Endothelial cell of umbilical vein (primary cell): ENCODE data around the gene CD247.

Experiments
- CTCF ChIP-seq, 2 donors: IDR thresholded peaks; 1 replicate in 1 of 2; 2 replicates in 1 of 2; pipeline ENCODE4 v1.5.1; 2011; ENCODE audit warnings: low read length in 2 of 2, mild to moderate bottlenecking in 2 of 2, moderate library complexity in 2 of 2, control low read depth in 1 of 2, inconsistent platforms in 1 of 2, low read depth in 1 of 2; ENCODE audit not compliant: insufficient read depth in 1 of 2; ENCODE audit errors: extremely low read depth in 1 of 2
- EZH2 ChIP-seq: IDR thresholded peaks from 2 replicates; pipeline ENCODE4 v1.6.1; 2012; ENCODE audit warnings: borderline replicate concordance, low read depth, mild to moderate bottlenecking, moderate library complexity, low read length, inconsistent platforms; ENCODE audit not compliant: severe bottlenecking
- FOS ChIP-seq: IDR thresholded peaks from 2 replicates; pipeline ENCODE4 v1.6.1; 2011; ENCODE audit warnings: mild to moderate bottlenecking, low read length, moderate library complexity, borderline replicate concordance; ENCODE audit not compliant: insufficient read depth
- GATA2 ChIP-seq: IDR thresholded peaks from 2 replicates; pipeline ENCODE4 v1.7.0; 2011; ENCODE audit warnings: low read depth, mild to moderate bottlenecking, moderate library complexity, mixed read lengths, low read length; ENCODE audit not compliant: insufficient read length, insufficient read depth
- JUN ChIP-seq: IDR thresholded peaks from 2 replicates; pipeline ENCODE4 v1.6.1; 2011; ENCODE audit warnings: borderline replicate concordance, low read depth; ENCODE audit not compliant: insufficient read length, insufficient read depth
- MAX ChIP-seq: IDR thresholded peaks from 2 replicates; pipeline ENCODE4 v1.6.1; 2011; ENCODE audit not compliant: insufficient read depth, insufficient read length
- MYC ChIP-seq: IDR thresholded peaks from one replicate; pipeline ENCODE4 v1.6.1; 2011; ENCODE audit warnings: mild to moderate bottlenecking, low read depth, low read length
- POLR2A ChIP-seq: IDR thresholded peaks from 2 replicates; pipeline ENCODE4 v1.6.1; 2012; ENCODE audit warnings: low read depth, mild to moderate bottlenecking, control low read depth, low read length
- POLR2AphosphoS5 ChIP-seq: IDR thresholded peaks from 2 replicates; pipeline ENCODE4 v1.6.1; 2012; ENCODE audit warnings: low read depth, mild to moderate bottlenecking, control low read depth, low read length, moderate library complexity; ENCODE audit not compliant: insufficient read depth

DNA sequence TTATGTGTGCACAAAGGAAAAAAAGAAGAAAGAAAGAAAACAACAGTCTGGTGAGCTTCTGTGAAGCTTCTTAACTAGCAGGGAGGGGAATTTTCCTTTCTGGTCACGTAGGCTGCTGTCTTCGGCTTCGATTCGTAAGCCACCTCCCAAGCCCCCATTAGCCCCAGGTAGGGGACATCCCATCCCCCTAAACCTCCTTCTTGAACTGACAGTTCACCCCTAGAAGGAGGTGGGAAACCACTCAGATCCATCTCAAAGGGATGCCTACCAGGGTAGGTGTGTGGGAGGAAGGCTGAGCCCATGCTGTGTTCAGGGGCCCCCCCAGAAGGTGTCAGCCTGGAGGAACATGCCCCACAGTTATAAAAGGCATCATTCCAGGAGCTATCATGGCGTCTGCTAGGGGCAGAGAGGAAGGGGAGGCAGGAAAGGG is 25.8 kb downstream of the CD247 start:
- TF ChIP-seq MYC (no peak), POLR2AphosphoS5 (no peak), POLR2A (no peak), EZH2 (no peak), GATA2 (no peak), CTCF (IDR thresholded peaks at IDR 0.05; ENCODE audit: extremely low read depth in 1 of 2, insufficient read depth in 1 of 2, low read depth in 1 of 2, low read length in 2 of 2) (no peak), MAX (no peak), JUN (no peak), FOS (no peak)
